Testis (tissue), 3 donors: ENCODE measurements around the gene ACE. TPM values are rescaled to one million over a fixed set of nuclear protein-coding genes. Genes with fewer than 3 reads are reported as not detected.

Experiments
- DNase-seq: peaks from one replicate; pipeline ENCODE4 v3.0.0-alpha.2; 2019
- H3K27ac ChIP-seq, 2 donors: fragments of 200-600 bp; sonication (generic); one replicate each; pipeline ENCODE4 v1.5.1; 2019
- H3K27me3 ChIP-seq: fragments of 200-600 bp; sonication (generic); one replicate; pipeline ENCODE4 v1.5.1; 2019
- H3K36me3 ChIP-seq: fragments of 200-600 bp; sonication (generic); one replicate; pipeline ENCODE4 v1.5.1; 2017; ENCODE audit warnings: low read depth; ENCODE audit errors: missing control alignments
- H3K4me1 ChIP-seq: fragments of 200-600 bp; sonication (generic); one replicate; pipeline ENCODE4 v1.5.1; 2019
- H3K4me3 ChIP-seq, 2 donors: fragments of 200-600 bp; sonication (generic); one replicate each; pipeline ENCODE4 v1.5.1; 2017 to 2019
- H3K9me3 ChIP-seq: fragments of 200-600 bp; sonication (generic); one replicate; pipeline ENCODE4 v1.5.1; 2017
- POLR2A ChIP-seq: fragments of 450-650 bp; IDR thresholded peaks from one replicate; pipeline ENCODE4 v1.6.1; 2017; ENCODE audit warnings: antibody characterized with exemption, mild to moderate bottlenecking, moderate library complexity
- WGBS, 2 donors: methylation state at CpG; one replicate each; pipeline ENCODE4 v1.1.5; 2018; 5-methylcytosine and 5-hydroxymethylcytosine counted together
- intact Hi-C: fragments of 100-400 bp; cut with DNase I; formaldehyde crosslinking; loops from one replicate; pipeline ENCODE4 v1.15.1; 2023; ENCODE audit warnings: low total_unique reads
- polyA plus RNA-seq: library from polyadenylated mRNA; stranded (reverse); fragments of 350-450 nt; fragmentation: Illumina TruSeq; extraction: RNeasy Lipid Tissue Mini Kit (QIAGEN cat#74804); gene quantifications from one replicate; pipeline ENCODE4 v1.2.3, GENCODE V29; 2014; ENCODE audit warnings: low read depth, low replicate concordance; ENCODE audit not compliant: insufficient read depth
- total RNA-seq, 2 donors: library from RNA; depleted of rRNA; stranded (reverse); fragments of >200 nt; gene quantifications; one replicate each; pipeline ENCODE4 v1.2.3, GENCODE V29; 2016
- TF ChIP-seq, protein P1 (sequence below), 3 experiments: fragments of 450-650 bp in 2 of 3; fragments of 200-600 bp in 1 of 3; sonication (generic) in 1 of 3; IDR thresholded peaks; one replicate each; pipeline ENCODE4 v1.5.1; 2016 to 2019; ENCODE audit warnings: antibody characterized with exemption in 3 of 3, mild to moderate bottlenecking in 2 of 3, moderate library complexity in 1 of 3

The ACE gene
- total and polyA plus RNA-seq, 3 donors from 2014 or later = 87.8 to 216 (median 174) TPM

DNA sequence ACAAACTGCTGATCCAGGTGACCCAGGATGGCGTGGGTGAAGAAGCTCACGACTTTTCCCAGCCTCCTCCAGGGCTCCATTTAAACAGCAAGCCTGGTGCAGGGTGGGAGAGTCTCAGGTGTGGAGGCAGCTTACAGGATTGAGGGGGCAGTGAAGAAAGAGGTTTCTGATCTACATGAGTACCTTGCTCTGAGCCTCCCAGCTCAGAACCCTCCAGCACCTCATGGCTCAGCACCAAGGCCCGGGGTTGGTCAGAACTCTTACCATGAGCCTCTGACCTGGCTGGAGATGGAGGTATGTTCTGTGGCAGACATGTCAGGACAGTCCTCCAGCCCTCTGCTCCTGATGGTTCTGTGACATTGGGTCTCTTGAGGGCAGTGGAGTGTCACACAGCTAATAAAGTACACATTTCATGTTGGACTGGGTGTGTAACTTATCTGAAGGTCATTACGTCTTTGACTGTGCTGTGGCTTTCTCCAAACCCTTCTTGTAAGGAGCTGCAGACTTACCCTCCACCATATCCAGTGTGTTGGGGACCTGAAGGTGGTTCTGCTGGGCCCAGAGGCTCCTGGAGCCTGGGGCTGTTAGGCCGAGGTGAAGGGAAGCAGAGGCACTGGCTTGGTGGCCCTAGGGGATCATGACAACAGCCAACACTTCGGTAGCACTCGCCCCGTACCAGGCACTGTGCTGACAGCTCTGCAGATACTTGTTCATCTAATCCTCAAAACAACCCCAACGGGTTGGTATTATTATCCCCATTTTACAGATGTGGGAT lies 69.6 kb downstream of the ACE start:
- DNase-seq = no peak
- WGBS, 2 donors = 93 to 94% methylated on average over 8 to 9 of the region's 9 CpGs
- no peaks in the 10 kb centered on the region for H3K36me3 ChIP-seq
- H3K27me3 ChIP-seq = no peaks in the 10 kb centered on the region
- no peak overlapping the region for H3K27ac ChIP-seq
- no peak overlapping the region for H3K4me3 ChIP-seq
- intact Hi-C loops = loop anchor here (10.0 kb wide), 1 partner anchor 112 kb away; no protein-coding TSS in a partner anchor
- H3K4me1 ChIP-seq = peaks cover 8% of the 10 kb centered on the region
- H3K9me3 ChIP-seq = no peaks in the 10 kb centered on the region
- TF ChIP-seq, protein P1, sequence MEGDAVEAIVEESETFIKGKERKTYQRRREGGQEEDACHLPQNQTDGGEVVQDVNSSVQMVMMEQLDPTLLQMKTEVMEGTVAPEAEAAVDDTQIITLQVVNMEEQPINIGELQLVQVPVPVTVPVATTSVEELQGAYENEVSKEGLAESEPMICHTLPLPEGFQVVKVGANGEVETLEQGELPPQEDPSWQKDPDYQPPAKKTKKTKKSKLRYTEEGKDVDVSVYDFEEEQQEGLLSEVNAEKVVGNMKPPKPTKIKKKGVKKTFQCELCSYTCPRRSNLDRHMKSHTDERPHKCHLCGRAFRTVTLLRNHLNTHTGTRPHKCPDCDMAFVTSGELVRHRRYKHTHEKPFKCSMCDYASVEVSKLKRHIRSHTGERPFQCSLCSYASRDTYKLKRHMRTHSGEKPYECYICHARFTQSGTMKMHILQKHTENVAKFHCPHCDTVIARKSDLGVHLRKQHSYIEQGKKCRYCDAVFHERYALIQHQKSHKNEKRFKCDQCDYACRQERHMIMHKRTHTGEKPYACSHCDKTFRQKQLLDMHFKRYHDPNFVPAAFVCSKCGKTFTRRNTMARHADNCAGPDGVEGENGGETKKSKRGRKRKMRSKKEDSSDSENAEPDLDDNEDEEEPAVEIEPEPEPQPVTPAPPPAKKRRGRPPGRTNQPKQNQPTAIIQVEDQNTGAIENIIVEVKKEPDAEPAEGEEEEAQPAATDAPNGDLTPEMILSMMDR (IDR thresholded peaks at IDR 0.05) = no peak
- no peak for TF ChIP-seq POLR2A

GRCh38 chr17:63547083-63547523 lies 70.2 kb downstream of the ACE start:
- Histone ChIP-seq H3K4me1 (peaks cover 11% of the 10 kb centered on the region), H3K36me3 (no peaks in the 10 kb centered on the region), H3K9me3 (no peaks in the 10 kb centered on the region), H3K4me3 (no peak overlapping the region), H3K27ac (no peak overlapping the region), H3K27me3 (no peaks in the 10 kb centered on the region)
- intact Hi-C loops = loop anchor here (10.0 kb wide), 1 partner anchor 112 kb away; no protein-coding TSS in a partner anchor
- TF ChIP-seq POLR2A = no peak
- TF ChIP-seq, protein P1 (IDR thresholded peaks at IDR 0.05) = no peak
- WGBS, 2 donors = 70 to 75% methylated on average over 5 of the region's 5 CpGs
- no peak for DNase-seq

Other genes with a start within 250 kb of the ACE start
- 10 to 100 TPM; 17.6 to 19.7 TPM for gene CYB561, start 30.8 kb upstream of the ACE start, total RNA-seq
- 20.7 TPM for gene CYB561, start 30.8 kb upstream of the ACE start, polyA plus RNA-seq
- gene KCNH6, start 46.3 kb downstream of the ACE start, total RNA-seq = under 1 TPM; 0.79 to 0.99 TPM
- 1.7 TPM for gene KCNH6, start 46.3 kb downstream of the ACE start, polyA plus RNA-seq
- gene DCAF7, start 73.4 kb downstream of the ACE start, total RNA-seq = 10 to 100 TPM; 51.7 to 66.8 TPM
- 164 TPM for gene DCAF7, start 73.4 kb downstream of the ACE start, polyA plus RNA-seq
- 10 to 100 TPM; 19.2 to 22.3 TPM for gene TACO1, start 123.8 kb downstream of the ACE start, total RNA-seq
- gene TACO1, start 123.8 kb downstream of the ACE start, polyA plus RNA-seq = 28.0 TPM
- 10 to 100 TPM; 57.5 to 57.7 TPM for gene MAP3K3, start 145.4 kb downstream of the ACE start, total RNA-seq
- 46.0 TPM for gene MAP3K3, start 145.4 kb downstream of the ACE start, polyA plus RNA-seq
- 10 to 100 TPM; 21.9 to 22.9 TPM for gene LIMD2, start 223.1 kb downstream of the ACE start, total RNA-seq
- gene LIMD2, start 223.1 kb downstream of the ACE start, polyA plus RNA-seq = 22.8 TPM